Activated naive CD8-positive, alpha-beta T cell treated with anti-CD3 and anti-CD28 coated beads, Interleukin-2, amount 50 U/mL, for 16 hours (primary cell): ENCODE results near the gene ETV3.
"Not testable (repeated sequence)": the region's sequence is repeated elsewhere in the genome, so short reads cannot be mapped to it uniquely, and the experiment has no call there.

Source experiments
- DNase-seq: peaks from one replicate; pipeline ENCODE4 v3.0.0-alpha.2; 2020; ENCODE audit warnings: low read depth, low spot score

The ETV3 gene

GRCh38 chr1:157138220-157139051 lies at the start of gene ETV3:
Gene ETV3, minus strand, starts transcription at chr1:157138395. Its CDS starts 2,043 bp downstream, at chr1:157136352.
- peak; percentile 64 for DNase-seq

DNA sequence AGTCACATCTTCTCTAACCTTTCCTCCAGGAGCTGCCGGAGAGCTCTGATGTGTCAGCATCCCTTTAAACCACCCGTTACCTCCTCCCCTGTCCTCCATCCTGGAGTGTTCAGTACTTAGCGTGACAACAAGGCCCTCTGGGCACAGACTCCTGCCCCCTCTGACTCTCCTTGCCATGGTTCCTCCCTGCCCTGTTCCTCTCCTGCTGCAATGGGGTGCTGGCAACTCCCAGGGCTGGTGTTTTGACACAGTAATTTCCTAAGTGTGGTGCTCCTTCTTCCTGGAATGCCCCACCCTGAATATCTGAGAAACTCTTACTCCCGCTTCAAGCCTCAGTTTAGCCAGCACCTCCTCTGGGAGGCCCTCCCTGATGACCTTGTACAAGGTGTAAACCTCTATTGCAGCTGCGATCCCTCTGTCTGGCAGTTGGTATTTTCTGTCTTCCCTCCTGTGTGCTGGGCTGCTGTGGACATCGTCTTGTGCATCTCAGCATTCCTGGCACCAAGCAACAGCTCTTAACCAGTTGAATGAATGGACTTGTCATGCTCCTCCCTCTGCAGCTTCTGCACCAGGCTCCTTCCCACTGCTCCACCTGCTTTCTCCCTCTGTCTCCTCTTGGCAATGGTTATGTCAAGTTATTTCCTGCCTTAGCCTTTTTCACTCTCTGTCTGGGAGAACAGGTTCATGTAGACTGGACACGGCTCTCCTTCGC lies 48.2 kb upstream of the ETV3 start:
- no peak for DNase-seq

- DNase-seq, result no peak
Observed at GRCh38 chr1:157183870-157184269, 45.7 kb upstream of the ETV3 start.

DNA sequence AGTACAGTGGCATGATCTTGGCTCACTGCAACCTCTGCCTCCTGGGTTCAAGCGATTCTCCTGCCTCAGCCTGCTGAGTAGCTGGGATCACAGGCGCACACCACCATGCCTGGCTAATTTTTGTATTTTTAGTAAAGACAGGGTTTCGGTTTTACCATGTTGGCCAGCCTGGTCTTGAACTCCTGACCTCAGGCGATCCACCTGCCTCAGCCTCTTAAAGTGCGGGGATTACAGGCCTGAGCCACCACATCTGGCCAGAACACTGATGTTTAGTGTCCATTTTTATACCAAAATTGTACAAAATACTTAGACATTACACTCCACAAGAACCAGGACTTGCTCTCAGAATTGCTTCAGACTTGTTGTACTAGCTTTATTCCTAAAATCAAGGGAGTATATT lies 44.2 kb upstream of the ETV3 start:
- DNase-seq, result not testable (repeated sequence)

DNA sequence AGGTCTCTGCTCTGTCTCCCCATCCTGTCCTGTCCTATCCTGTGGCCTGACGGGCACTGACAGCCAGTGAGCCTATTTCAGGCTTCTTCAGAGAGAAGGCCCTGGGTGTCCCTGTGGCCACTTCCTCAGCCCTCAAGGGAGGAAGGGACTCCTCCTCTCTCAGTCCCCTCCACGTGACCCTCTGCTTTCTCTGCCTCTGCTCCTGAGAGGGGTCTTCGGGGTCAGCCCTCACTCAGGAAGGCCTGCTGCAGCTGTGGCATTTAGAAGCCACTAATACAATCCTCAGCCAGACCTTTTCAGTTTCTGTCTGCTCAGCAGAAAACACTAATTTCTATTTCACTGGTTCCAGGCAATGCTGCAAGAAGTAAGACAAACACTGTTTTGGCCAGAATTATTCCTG lies 43.6 kb upstream of the ETV3 start:
- no peak for DNase-seq

- no peak for DNase-seq
Observed at GRCh38 chr1:157181258-157181657, 43.1 kb upstream of the ETV3 start.

GRCh38 chr1:157178490-157178889 lies 40.3 kb upstream of the ETV3 start:
- DNase-seq, result no peak

- no peak for DNase-seq
Observed at GRCh38 chr1:157177733-157178394, 39.7 kb upstream of the ETV3 start.

- no peak for DNase-seq
Observed at GRCh38 chr1:157176591-157177121, 38.5 kb upstream of the ETV3 start.

GRCh38 chr1:157176016-157176415 lies 37.8 kb upstream of the ETV3 start:
- DNase-seq, result no peak

- no peak for DNase-seq
Observed at GRCh38 chr1:157173900-157174410, 35.8 kb upstream of the ETV3 start.

DNA sequence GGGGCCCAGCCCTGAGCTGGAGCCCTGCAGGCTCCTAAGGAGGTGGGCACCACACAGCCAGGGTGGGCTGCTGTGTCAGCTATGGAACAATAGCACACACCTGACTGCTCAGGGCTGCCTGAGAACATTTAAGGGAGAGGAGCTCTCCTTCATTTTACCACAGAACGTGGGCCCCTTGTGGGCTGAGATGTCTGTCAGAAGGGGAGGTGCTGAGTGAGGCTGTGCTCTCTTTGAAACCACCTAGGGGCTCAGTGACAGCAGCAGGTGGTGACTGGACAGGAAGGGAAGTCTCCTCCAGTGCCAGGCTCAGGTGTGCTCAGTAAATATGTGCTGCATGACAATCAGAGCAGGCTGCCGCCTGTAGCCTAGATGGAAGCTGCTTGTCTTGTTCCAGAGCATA lies 35.0 kb upstream of the ETV3 start:
- not testable (repeated sequence) for DNase-seq

GRCh38 chr1:157172591-157172990 lies 34.4 kb upstream of the ETV3 start:
- not testable (repeated sequence) for DNase-seq

- not testable (repeated sequence) for DNase-seq
Observed at GRCh38 chr1:157171903-157172503, 33.8 kb upstream of the ETV3 start.

DNA sequence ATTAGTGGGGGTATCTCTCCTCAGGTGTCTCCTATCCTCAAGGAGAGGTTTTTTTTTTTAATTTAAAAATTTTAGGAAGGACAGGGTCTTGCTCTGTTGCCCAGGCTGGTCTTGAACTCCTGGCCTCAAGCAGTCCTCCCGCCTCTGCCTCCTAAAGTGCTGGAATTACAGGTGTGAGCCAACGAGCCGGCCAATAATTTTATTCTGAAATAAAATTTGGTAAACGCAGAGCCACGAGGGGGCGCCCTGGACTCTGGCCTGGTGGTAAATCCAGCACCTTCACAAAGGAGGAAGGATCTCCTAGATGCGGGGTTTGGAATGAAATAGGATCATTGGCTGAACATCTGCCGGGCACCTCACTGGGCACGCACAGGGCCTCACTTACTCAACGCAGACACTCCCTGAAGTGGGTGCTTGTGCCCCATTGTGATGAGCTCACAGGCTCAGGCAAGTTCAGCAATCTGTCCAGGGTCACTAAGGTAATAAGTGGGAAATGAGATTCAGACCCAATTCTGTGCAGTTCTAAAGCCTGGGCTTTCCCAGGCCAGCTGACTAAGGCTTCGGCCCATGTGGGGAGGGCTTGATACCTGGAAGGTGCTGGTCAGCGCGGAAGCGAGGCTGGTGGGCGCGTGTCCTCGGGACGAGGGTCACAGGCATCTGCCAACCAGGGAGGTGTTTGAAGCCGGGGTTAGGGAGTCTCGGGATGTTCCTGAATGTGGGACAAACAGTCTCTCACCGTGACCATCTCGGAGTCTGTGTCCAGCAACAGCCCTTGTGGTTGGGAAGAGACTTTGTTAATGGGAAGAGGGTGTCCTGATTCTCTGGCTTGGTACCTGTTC lies 32.7 kb upstream of the ETV3 start:
- DNase-seq, result no peak

- DNase-seq, result no peak
Observed at GRCh38 chr1:157168015-157168414, 29.8 kb upstream of the ETV3 start.

DNA sequence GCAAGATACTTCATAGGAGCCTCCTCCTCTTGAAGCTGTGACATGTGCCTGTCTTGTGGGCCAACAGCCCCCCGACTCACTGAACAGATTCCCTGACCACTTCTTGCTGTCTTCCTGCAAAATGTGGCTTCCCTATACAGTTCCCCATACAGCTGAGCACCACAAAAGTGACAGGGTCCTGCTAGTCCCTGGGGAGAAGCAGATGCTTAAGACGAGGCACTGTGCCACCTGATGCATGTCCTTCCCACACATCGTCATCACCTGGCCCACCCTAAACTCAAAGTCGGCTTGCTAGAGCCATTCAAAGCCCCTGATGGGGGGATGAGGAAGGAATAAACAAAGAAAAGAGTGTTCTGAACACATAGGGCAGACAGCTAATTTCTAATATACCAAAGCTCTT lies 29.2 kb upstream of the ETV3 start:
- DNase-seq, result no peak

- DNase-seq, result no peak
Observed at GRCh38 chr1:157166590-157166989, 28.4 kb upstream of the ETV3 start.

DNA sequence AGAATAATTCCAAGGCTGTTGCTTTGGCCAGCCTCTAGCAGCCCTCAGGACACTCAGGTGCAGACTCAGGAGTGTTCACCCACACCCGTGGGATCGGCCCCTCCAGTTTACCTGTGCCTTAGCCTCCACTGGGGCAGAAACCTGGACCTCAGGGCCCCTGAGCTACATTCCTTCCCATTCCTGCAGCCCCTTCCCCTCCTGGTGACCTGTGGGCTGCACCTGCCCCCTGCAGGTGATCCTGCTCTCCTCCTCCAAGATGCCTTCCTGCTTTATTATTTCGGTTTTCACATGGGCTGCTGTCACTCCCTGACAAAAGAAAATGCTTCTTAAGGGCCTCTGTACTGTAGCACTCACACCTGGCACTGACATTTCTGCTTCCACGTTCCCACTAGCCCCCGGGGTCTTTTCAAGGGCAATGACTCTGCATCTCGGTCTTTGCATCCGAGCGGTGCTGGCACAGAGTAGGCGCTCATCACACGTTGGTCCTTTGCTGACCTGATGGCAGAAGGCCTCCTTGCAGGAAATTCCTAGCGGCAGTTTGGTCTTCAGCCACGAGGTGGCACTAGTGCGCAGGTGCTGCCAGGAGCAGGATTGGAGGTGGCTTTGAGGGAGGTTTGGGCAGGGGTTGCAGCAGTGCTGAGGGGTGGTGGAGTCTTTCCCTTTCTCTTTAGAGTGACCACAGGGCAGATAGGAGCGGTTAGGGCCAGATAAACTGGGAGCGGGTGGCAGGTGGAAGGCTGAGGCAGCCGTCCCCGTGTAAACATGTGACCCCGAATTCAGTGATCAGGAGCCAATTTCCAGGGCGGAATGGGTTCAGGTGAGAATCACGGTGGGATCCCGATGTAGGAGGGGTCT lies 25.3 kb upstream of the ETV3 start:
- DNase-seq, result peak; percentile 53

DNA sequence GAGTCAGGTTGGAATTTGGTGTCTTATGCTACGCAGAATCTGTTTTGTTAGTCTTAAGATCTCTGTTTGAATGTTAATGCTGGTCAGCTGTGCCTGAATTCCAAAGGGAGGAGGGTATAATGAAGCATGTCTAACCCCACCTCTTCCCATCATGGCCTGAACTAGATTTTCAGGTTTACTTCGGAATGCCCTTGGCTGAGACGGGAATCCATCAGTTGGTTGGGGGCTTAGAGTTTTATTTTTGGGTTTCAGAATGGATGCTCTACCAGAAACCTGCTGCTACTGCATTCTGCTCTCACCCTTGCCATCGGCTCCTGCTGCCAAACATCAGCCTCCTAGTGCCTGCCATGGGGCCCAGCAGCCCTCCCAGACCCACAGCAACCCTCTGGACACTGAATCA lies 24.1 kb upstream of the ETV3 start:
- no peak for DNase-seq
